Suprapubic skin (tissue), 4 donors: Measurements from ENCODE around the gene STRN. TPM values are rescaled to one million over a fixed set of nuclear protein-coding genes. Genes with fewer than 3 reads are reported as not detected.

Source experiments
- DNase-seq, 2 donors: peaks; one replicate each; pipeline ENCODE4 v3.0.0-alpha.2; 2019; ENCODE audit warnings: low spot score in 2 of 2
- H3K27ac ChIP-seq: fragments of 200-600 bp; sonication (generic); one replicate; pipeline ENCODE4 v1.5.1; 2019
- H3K27me3 ChIP-seq: fragments of 200-600 bp; sonication (generic); one replicate; pipeline ENCODE4 v1.5.1; 2019
- H3K36me3 ChIP-seq: fragments of 200-600 bp; sonication (generic); one replicate; pipeline ENCODE4 v1.5.1; 2019
- H3K4me1 ChIP-seq: fragments of 200-600 bp; sonication (generic); one replicate; pipeline ENCODE4 v1.5.1; 2019
- H3K4me3 ChIP-seq: fragments of 200-600 bp; sonication (generic); one replicate; pipeline ENCODE4 v1.5.1; 2019; ENCODE audit warnings: mild to moderate bottlenecking
- H3K9me3 ChIP-seq: fragments of 200-600 bp; sonication (generic); one replicate; pipeline ENCODE4 v1.5.1; 2019
- CTCF ChIP-seq, 2 donors: fragments of 200-600 bp in 1 of 2; fragments of 450-650 bp in 1 of 2; sonication (generic) in 1 of 2; IDR thresholded peaks; one replicate each; pipeline ENCODE4 v1.5.1; 2016 to 2019; ENCODE audit warnings: antibody characterized with exemption in 2 of 2, mild to moderate bottlenecking in 1 of 2, moderate library complexity in 1 of 2
- EP300 ChIP-seq: sonication (generic); formaldehyde crosslinking; IDR thresholded peaks from one replicate; pipeline ENCODE4 v1.6.1; 2017; ENCODE audit warnings: antibody characterized with exemption
- POLR2A ChIP-seq, 2 donors: fragments of 450-650 bp; IDR thresholded peaks; one replicate each; pipeline ENCODE4 v1.6.1; 2017; ENCODE audit warnings: antibody characterized with exemption in 2 of 2, mild to moderate bottlenecking in 2 of 2, moderate library complexity in 2 of 2
- POLR2AphosphoS5 ChIP-seq, 3 donors: sonication (generic); formaldehyde crosslinking; IDR thresholded peaks; one replicate each; pipeline ENCODE4 v1.6.1; 2017; ENCODE audit warnings: antibody characterized with exemption in 3 of 3
- WGBS: methylation state at CpG from one replicate; pipeline ENCODE4 v1.1.5; 2018; 5-methylcytosine and 5-hydroxymethylcytosine counted together
- total RNA-seq, 4 donors: library from RNA; depleted of rRNA; stranded (reverse); fragments of >200 nt; gene quantifications; one replicate each; pipeline ENCODE4 v1.1.0, GENCODE V29; 2016

STRN gene
- total RNA-seq, 4 donors from 2014 or later: 28.6 to 39.6 (median 37.5) TPM

DNA sequence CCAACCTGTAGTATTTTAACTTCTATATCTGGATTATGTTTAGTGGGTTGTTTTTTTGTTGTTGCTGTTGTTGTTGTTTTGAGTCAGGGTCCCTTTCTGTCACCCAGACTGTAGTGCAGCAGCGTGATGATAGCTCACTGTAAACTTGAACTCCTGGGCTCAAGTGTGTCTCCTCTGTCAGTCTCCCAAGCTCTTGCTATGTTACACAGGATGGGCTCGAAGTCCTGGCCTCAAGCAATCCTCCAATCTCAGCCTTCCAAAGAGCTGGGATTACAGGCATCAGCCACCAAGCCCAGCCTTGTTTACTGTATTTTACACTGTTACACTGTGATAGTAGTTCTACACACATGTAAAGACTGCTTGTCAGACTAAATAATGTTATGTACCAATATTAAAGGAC lies 9.7 kb upstream of the STRN start:
- Histone ChIP-seq H3K4me1 (no peaks in the 10 kb centered on the region), H3K9me3 (no peaks in the 10 kb centered on the region), H3K36me3 (peaks cover 11% of the 10 kb centered on the region), H3K4me3 (no peak overlapping the region), H3K27ac (no peak overlapping the region), H3K27me3 (no peaks in the 10 kb centered on the region)
- DNase-seq: no peak
- 86% methylated on average over 2 of the region's 2 CpGs for WGBS
- no peak for TF ChIP-seq EP300
- TF ChIP-seq POLR2AphosphoS5 (IDR thresholded peaks at IDR 0.05): no peak
- TF ChIP-seq POLR2A (IDR thresholded peaks at IDR 0.05): no peak
- no peak for TF ChIP-seq CTCF (IDR thresholded peaks at IDR 0.05)

DNA sequence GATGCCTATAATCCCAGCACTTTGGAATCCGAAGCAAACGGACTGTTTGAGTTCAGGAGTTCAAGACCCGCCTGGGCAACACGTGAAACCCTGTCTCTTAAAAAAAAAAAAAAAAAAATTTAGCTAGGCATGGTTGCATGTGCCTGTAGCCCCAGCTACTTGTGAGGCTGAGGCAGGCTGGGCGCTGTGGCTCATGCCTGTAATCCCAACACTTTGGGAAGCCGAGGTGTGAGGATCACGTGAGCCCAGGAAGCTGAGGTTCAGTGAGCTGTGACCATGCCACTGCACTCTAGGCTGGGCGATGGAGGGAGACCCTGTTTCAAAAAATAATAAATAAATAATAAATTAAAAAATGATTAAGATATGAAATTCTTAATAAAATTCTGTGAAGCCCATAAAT lies 9.0 kb upstream of the STRN start:
- 91% methylated on average over 8 of the region's 8 CpGs for WGBS
- TF ChIP-seq POLR2AphosphoS5 (IDR thresholded peaks at IDR 0.05) (no peak), CTCF (IDR thresholded peaks at IDR 0.05) (no peak)
- no peak overlapping the region for H3K27ac ChIP-seq

GRCh38 chr2:36973320-36973719 lies 7.0 kb upstream of the STRN start:
- H3K4me1 ChIP-seq: no peaks in the 10 kb centered on the region
- no peak overlapping the region for H3K27ac ChIP-seq
- no peak for DNase-seq
- H3K9me3 ChIP-seq: no peaks in the 10 kb centered on the region
- no peaks in the 10 kb centered on the region for H3K36me3 ChIP-seq
- TF ChIP-seq POLR2AphosphoS5 (IDR thresholded peaks at IDR 0.05) (no peak), CTCF (IDR thresholded peaks at IDR 0.05) (no peak), POLR2A (IDR thresholded peaks at IDR 0.05) (no peak), EP300 (no peak)
- no peak overlapping the region for H3K4me3 ChIP-seq
- H3K27me3 ChIP-seq: no peaks in the 10 kb centered on the region
- WGBS: 66% methylated on average over 2 of the region's 2 CpGs

More for the DNA sequence above, 9.0 kb upstream of the STRN start:
- no peaks in the 10 kb centered on the region for H3K9me3 ChIP-seq
- H3K27me3 ChIP-seq: no peaks in the 10 kb centered on the region
- no peak for DNase-seq
- H3K4me3 ChIP-seq: no peak overlapping the region
- H3K4me1 ChIP-seq: no peaks in the 10 kb centered on the region
- peaks cover 5% of the 10 kb centered on the region for H3K36me3 ChIP-seq

- no peak overlapping the region for H3K27ac ChIP-seq
- no peak for DNase-seq
- no peaks in the 10 kb centered on the region for H3K9me3 ChIP-seq
- TF ChIP-seq EP300: no peak
- H3K36me3 ChIP-seq: no peaks in the 10 kb centered on the region
- no peaks in the 10 kb centered on the region for H3K4me1 ChIP-seq
- H3K27me3 ChIP-seq: no peaks in the 10 kb centered on the region
- H3K4me3 ChIP-seq: no peak overlapping the region
These were observed 5.7 kb upstream of the STRN start for GRCh38 chr2:36971990-36972389.

DNA sequence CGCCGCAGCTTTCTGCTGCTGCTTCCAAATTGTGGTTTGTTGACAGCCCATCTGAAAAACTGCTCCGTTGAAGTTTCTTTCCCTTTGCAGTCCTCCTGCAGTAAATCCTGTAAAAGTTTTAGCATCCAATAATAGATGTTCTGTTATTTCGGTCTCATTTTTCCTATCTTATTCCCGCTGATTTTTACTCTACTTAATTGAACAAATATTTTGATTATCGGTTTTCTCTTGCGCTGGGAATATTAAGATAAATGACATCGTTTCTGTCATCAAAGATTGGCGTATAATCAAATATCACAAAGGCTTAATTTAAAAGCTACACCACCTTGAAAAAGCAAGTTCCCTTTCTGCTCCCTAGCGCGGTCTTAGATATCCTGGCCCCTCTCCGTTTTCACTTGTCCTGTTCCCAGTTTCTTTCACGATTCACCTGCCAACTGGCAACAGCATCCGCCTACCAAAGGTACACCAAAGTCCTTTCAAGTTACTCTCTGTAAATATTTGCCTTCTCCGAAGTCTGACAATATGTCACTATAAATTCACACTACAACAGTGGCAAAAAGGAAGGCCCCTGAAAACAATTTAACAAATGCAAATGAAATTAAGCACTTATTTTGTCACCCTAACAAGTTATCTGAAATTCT lies 1.0 kb upstream of the STRN start:
- Histone ChIP-seq H3K36me3 (no peaks in the 10 kb centered on the region), H3K27ac (peak overlapping the region; percentile 93), H3K9me3 (no peaks in the 10 kb centered on the region), H3K4me3 (peak overlapping the region; percentile 93), H3K4me1 (peaks cover 29% of the 10 kb centered on the region), H3K27me3 (no peaks in the 10 kb centered on the region)
- no peak for DNase-seq
- TF ChIP-seq CTCF (IDR thresholded peaks at IDR 0.05): no peak
- TF ChIP-seq EP300: no peak
- TF ChIP-seq POLR2AphosphoS5 (IDR thresholded peaks at IDR 0.05): no peak
- no peak for TF ChIP-seq POLR2A (IDR thresholded peaks at IDR 0.05)
- WGBS: 28% methylated on average over 15 of the region's 15 CpGs
